NCI-H2171 treated with DMSO at 0.1 percent for 48 hours (cell line): ENCODE results near the gene C1QL4.
"Not testable (repeated sequence)": the region's sequence is repeated elsewhere in the genome, so short reads cannot be mapped to it uniquely, and the experiment has no call there.

ENCODE experiments used
- DNase-seq: peaks from one replicate; lab custom pipeline; 2025; lab: John Stamatoyannopoulos, UW

Gene C1QL4

DNA sequence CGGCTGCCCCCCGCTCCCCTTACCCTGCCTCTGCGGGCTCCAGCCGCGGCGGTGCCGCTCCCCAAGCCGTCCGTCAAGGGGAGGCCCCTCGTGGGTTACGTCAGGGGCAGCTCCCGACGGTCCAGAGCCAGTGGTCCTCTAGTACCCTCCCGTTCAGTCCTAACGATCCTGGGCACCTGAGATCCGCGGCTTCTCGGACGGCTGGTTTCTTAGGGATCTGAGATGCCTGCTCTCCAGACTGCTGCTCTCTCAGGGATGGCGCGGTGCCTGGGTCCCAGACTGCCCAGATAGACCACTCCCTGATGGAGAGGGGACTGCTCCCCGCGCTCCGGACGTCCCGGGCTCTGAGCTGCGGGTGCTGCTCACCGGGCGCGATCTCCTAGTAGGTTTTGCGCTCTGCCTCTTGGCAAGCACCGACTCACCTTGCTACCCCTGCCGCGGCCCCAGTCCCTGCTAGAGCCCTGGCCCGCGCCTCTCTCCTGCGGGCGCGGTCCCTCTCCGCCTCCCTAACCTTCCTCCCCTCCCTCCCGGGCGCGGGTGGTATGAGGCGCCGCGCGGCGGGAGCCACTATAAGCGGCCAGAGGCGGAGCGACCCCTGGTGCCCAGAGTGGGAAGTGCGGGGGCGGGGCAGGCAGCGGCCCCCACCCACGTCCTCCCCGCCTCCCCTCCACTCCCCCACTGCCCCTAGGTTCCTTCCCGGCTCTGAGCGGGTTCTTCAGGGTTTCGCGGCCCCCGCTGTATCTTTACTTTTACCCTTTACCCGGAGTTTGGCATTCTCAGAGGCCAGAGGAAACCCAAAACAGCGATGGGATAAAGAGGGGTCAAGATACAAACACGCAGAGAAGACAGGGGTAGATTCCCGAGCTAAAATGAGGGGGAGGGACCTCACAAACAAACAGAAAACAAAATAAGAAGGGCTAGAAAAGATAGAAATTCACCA, at the start of gene C1QL4:
Gene C1QL4, minus strand, starts transcription at position 544 of the 940 bp plus-strand sequence. CDS start 711 bp downstream, outside the sequence.
- DNase-seq: peak; percentile 72

DNA sequence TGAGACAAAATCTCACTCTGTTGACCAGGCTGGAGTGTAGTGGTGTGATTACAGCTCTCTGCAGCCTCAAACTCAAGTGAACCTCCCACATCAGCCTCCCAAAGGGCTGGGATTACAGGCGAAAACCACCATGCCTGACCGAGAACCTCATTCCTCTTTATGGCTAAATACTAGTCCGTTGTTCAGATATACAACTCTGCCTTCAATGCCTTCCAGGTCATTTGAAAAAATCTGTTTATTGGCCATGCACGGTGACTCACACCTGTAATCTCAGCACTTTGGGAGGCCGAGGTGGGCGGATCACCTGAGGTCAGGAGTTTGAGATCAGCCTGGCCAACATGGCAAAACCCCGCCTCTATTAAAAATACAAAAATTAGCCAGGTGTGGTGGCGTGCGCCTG, 43.2 kb upstream of the C1QL4 start:
- DNase-seq: not testable (repeated sequence)

DNA sequence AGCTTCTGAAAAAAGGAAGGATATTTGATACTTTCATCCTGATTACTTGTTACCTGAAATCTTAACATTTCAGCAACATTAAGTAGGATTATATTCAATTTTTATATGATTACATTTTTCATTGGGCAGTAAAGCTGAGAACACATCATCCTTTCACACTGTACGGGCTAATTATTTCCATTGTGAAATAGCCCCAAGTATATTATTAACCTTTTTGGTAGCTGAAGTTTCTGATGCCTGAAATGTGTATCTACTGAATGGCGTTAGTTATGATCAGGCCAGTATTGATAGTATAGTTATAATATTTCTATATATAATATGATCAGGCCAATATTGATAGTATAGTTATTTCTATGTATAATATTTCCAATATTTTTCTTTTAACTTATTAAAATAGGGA, 40.4 kb upstream of the C1QL4 start:
- no peak for DNase-seq

DNA sequence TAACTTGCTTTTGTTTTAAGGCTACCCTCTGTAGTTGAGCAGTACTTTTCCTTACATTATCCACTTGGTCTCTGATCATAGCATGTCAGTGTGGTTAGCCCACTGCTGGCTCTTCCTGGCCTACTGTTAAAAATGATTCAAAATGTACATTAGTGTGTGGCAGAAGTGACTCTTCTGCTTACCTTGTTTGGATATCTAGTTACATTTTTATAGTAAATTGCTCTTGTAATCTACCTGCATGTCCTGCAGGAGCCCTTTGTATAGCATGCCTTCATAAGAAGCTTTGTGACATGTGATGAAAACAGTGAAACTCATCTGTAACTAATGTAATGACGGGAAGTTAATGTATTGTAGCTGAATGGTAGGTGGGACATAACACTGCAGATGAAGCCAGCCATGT, 38.4 kb upstream of the C1QL4 start:
- peak; percentile 43 for DNase-seq

DNA sequence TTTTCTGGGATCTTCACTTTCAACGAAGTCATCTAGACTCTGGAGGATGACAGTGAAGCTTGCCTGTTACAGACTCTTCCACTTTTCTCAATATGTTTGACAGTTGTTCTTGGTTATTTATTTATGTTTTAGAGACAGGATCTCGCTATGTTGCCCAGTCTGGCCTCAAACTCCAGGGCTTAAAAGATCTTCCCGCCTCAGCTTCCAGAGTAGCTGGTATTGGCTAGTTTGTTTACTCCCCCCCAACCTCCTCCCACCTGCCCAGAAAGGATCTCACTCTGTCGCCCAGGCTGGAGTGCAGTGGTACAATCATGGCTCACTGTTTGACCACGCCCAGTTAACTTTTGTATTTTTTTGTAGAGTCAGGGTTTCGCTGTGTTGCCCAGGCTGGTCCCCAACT, 33.6 kb upstream of the C1QL4 start:
- no peak for DNase-seq

DNA sequence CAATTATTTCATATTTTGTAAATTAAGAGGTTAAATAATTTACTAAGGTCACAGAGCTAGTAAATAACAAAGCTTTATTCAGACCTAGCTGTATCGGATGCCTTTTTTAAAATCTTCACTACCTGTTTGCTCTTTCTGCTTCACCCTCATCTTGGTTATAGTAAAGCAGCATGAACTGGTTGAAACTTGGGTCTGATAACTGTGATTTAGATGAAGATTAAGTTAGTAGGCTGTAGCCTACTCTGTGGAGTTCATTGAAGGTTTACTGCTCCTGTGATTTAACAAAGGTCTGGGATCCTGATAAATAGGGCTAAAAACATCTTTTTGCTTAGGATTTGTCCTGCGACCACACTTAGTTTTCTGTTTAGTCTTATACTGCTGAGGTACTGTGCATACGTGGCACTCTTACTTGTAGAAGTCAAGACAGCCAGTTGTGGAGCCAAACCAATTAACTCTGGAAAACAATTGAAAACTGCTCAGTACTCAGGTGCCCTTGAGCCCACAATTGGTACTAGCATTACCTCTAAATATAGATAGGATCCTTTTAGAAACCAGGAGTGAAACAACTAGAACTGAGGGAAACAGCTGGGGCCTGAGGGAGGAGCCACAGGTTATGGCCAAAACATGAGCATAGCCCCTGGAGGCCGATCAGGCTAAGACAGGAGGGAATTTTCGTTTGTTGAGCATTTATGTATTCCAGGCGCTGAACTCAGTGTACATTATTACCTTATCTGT, 32.6 kb upstream of the C1QL4 start:
- DNase-seq: peak; percentile 44

DNA sequence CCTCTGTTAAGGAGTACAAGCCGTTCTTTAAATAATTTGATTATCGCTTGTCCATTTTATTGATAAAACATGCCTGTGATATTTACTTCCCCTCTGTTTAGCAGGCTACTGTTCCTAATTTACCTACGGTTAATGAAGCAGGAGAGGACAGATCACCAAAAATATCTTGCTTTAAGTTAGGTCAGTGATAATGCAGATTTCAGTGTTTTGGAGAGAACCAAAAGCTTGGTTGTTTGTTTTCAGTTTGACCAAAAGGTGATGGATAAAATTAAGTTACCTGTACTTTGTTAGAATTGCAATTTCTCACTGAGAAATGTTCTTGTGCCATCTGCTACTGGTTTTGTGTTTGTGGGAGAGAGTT, 31.2 kb upstream of the C1QL4 start:
- peak; percentile 47 for DNase-seq

DNA sequence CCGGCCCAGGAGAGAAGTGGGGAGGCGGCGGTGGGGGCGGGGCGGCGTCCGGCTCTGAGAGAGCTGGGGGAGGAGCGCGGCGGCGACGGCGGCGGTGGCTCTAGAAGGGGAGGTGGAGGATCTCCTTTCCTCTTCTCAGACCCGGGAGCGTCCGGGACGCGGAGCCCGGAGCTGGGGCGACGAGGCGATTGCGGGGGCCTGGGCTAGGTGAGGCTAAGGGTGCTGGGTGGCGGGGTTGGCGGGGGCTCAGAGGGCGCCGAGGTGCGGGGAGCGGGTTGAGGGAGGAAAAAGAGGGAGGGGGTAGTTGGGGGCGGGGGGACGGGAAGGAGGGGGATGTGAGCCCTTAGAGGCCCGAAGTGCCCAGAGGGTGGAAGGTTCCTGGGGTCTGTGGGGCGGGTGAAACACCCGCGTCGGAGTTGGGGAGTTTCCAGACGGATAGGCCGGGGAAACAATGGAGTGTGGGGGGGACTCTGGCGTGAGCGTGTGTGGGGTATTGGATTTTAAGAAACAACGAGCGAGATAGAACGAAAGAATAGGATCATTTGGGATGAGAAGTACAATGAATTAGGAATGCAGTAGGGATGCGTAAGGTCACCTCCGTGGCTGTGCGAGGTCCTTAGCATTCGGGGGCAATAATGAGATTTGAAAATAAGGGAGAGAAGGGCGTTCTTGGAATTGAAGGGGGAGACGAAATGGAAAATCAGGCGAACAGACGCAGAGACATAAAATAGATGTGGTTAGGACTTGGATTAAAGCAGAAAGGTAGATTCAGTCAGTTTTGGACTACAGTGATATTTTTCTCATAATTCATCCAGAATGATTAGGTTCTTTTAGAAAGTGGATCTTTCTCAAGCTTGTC, 30.6 kb upstream of the C1QL4 start, which contains the start of gene SPATS2:
Gene SPATS2, plus strand, starts transcription at position 82 of the 859 bp plus-strand sequence. CDS start 93,551 bp downstream, outside the sequence.
- peak; percentile 62 for DNase-seq

DNA sequence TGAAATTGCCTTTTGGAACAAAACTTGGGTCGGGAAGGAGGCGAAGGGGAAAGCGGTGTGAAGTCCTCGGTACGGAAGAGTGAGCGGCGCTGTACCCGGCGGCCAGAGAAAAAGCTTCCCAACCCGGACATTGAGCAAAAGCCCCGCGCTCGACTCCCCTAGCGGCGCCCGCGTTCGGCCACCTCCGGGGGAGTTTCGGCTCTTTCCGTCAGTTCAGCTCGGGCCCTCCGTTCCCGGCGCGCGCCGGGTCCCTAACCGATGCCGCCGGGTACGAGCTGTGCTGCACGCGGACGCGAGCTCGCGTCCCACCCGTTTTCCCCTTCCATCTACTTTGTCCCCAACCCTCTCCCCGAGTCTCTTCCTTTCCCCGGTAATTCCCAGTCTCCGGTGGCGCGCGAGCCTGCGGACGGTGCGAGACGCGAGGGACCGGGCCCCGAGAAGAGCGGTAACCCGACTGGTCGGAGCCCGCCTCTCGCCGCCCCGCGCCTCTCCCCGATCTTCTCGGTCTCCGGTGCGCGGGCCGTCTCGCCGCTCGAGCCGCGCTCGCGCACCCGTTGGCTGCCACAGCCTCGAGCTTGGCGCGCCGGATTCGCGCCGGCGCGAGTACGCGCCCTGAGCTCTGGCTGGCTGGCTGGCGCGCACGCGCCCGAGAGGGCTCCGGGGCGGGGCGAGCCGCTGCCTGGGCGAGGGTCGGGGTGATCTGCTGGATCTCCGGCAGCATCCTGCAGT, 29.8 kb upstream of the C1QL4 start:
- peak; percentile 94 for DNase-seq

DNA sequence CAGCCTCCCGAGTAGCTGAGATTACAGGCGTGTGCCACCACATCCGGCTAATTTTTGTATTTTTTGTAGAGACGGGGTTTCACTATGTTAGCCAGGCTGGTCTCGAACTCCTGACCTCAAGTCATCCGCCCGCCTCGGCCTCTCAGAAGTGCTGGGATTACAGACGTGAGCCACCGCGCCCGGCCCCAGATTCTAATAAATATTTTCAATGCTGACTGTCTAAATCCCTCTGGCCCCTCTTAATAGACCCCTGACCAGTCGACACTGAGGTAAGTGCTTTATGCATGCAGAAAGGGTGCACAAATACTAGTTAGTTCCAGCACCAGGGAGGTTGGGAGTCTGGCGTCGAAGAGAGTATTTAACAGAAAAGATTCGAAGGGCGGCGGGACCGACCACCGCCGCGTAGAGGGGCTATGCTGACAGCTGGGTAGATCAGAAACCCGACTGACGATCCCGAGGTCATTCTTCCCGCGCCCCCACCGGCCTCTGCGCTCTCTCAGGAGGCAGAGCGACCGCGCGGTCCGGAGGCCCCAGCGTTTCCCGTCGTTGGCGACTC, 29.2 kb upstream of the C1QL4 start:
- DNase-seq: no peak

DNA sequence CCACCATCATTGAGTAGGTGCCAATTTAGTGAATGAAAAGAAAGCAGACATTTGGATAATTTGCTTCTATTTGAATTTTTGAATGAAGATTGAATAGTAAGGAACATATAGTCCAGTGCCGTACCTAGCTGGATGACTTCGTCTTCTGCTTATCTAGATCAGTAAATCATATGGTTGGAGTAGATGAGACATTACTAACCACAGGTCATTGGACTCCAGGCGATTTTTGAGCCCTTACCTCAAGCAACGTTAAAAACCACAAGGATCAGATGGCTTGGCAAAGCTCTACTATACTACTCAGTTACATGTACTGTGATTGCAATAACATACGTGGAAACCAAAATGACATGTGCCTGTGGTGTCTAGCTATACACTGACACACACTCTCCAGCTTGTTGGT, 28.6 kb upstream of the C1QL4 start:
- no peak for DNase-seq

DNA sequence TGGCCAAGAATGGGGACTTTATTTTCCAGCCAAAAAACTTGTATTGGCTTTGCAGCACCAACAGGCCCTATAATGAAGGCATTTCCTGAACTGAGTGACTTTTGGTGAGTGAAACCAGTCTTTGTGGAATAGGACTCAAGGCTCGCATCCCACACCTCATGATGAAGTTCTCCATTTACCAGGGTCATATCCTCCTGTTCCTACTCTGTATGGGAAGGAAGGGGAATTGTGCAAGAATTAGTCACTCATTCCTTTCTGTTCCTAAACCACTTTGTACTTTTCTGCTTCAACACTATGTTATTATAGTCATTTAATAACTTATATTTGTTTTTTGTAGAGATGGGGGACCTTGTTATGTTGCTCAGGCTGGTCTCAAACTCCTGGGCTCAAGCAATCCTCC, 28.0 kb upstream of the C1QL4 start:
- no peak for DNase-seq

DNA sequence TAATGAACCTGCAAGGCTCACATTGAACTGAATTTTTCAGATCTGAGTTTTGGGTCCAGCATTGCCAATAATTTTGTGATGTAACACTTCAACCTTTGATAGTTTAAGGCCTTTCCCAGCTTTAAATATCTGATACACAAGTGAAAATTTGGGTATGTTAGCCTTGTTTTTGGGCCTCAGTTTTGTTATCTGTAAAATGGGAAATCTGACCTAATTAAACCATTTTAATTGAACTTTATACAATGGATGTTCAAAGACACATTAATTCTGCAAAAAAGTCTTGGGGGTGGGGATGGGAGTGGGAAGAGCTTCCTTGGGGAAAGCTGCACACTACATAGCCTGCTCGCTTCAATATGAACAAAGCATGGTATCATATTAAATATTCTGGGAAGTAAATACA, 25.1 kb upstream of the C1QL4 start:
- DNase-seq: no peak

DNA sequence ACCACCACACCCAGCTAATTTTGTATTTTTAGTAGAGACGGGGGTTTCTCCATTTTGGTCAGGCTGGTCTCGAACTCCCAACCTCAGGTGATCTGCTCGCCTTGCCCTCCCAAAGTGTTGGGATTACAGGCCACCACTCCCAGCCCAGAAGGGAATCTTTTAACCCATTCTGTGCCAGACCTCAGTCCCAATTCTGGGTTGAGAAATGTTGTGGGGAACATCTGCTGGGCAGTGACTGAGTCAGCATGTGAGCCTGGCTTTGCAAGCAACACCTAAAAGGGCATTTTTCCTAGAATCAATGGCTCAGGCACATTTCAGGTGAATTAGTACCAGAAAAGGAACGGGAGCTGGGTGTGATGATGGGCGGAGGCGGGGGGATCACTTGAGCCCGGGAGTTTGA, 22.7 kb upstream of the C1QL4 start:
- DNase-seq: no peak

DNA sequence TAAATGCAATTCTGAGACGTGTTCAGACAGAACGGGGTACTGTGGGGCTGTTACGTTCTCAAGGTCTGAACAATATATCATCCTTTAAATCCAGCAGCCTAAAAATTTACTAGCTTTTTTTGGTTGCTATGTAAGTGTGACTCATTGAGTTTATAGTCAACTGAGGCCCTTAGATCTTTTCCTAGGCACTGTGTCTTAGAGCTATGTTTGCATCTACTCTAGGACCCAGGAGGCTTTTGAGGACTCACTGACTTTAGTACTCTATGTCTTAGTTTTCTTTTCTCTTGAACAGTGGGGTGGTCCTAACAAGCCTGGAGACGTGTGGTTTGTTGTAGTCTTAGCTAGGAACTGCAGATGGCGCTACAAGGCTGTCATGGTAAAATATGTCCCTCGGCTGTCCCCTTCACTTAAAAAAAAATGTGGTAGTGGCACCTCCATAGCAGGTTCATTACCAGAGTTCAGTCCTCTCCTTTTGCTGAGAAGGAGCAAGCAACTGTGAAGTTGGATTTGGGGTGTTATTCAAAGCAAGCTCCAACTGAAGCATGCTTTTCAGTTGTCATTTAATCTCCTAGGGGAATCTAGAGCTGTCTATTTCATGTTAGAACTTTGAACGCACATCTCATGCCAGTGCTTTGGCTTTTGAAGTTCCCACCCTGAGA, 21.6 kb upstream of the C1QL4 start:
- peak; percentile 81 for DNase-seq

DNA sequence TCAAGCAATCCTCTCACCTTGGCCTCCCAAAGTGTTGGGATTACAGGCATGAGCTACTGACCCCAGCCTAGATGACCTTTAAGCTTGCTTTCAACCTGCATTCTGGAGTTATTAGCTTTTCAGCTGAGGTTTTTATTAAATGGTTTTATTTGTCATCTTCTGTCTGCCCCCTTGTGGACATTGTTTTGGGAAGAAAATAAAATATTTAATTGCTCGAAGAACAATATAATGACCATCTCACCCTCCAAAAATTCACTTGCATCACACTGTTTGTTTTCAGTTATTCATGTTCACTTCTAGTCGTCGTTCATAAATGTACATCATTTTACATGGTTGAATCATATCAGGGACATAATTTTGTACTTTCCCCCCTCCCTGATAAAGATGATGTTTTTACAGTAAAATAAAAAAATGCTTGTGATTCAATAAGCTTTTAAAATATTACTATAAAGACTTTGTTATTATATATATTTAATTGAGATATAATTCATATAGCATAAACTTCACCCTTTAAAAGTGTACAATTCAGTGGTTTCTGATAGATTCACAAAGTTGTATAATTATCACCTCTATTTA, 20.2 kb upstream of the C1QL4 start:
- DNase-seq: no peak

DNA sequence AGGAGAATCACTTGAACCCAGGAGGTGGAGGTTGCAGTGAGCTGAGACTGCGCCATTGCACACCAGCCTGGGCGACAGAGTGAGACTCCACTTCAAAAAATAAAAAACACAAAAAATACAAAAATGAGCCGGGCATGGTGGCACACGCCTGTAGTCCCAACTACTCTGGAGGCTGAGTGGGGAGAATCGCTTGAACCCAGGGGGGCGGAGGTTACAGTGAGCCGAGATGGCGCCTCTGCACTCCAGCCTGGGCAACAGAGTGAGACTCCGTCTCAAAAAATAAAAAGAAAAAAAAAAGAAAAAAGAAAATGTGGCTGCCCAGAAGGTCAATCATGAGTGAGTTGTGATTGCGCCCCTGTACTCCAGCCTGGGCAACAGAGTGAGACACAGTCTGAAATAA, 18.9 kb upstream of the C1QL4 start:
- DNase-seq: no peak

DNA sequence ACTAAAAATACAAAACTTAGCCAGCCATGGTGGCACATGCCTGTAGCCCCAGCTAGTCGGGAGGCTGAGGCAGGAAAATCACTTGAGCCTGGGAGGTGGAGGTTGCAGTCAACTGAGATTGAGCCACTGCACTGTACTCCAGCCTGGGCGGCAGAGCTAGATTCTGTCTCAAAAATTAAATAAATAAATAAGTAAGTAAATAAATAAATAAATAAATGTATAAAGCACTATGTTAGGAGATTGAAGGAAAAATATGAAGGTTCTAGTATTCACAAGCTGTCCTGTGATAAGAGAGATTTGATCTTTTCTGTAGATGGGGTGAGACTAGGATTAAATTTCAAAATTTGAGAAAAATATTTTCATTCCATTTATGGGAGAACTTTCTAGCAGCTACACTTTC, 15.4 kb upstream of the C1QL4 start:
- DNase-seq: no peak

DNA sequence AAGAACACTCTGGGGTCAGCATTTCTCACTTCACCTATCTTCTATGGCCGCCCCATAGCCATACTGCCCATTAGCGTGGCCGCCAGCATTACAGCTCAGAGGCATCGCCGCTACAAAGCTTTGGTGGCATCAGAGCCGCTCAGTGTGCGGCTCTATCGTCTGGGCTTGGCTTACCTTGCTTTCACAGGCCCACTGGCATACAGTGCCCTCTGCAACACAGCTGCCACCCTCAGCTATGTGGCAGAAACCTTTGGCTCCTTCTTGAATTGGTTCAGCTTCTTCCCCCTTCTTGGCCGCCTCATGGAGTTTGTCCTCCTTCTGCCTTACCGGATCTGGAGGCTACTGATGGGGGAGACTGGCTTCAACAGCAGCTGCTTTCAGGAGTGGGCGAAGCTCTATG, 12.3 kb upstream of the C1QL4 start:
- DNase-seq: no peak

DNA sequence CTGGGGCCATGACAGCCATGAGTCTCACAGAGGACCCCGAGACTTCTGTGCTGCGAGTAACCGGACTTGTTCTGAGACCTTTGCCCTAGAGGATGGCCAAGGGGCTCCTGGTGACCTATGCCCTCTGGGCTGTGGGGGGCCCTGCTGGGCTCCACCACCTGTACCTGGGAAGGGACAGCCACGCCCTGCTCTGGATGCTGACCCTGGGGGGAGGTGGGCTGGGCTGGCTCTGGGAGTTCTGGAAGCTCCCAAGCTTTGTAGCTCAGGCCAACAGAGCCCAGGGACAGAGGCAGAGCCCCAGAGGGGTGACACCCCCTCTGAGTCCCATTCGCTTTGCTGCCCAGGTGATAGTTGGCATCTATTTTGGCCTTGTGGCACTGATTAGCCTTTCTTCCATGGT, 11.8 kb upstream of the C1QL4 start:
- no peak for DNase-seq
